OCI-LY1 (cell line): ENCODE results near the gene EMC8.
A peak's percentile ranks its signal among the peaks of the same experiment; 100 is the strongest.

ENCODE experiments used
- H2AFZ ChIP-seq: fragments of 200-600 bp; sonication (generic), shearing (Covaris generic); 2 replicates; pipeline ENCODE4 v1.6.0; 2014; ENCODE audit warnings: antibody characterized with exemption, mild to moderate bottlenecking, low read length
- H3F3A ChIP-seq: fragments of 200-600 bp; sonication (generic), shearing (Covaris generic); 2 replicates; pipeline ENCODE4 v1.6.0; 2014; ENCODE audit warnings: mild to moderate bottlenecking, antibody characterized with exemption, low read length, moderate library complexity; ENCODE audit not compliant: insufficient read depth
- H3K27ac ChIP-seq: fragments of 200-600 bp; sonication (generic); 2 replicates; pipeline ENCODE4 v1.5.1; 2014; ENCODE audit warnings: low read length, mixed run types, mild to moderate bottlenecking, low read depth; ENCODE audit not compliant: poor library complexity, severe bottlenecking
- H3K27me3 ChIP-seq: fragments of 200-600 bp; sonication (generic); 2 replicates; pipeline ENCODE4 v1.6.0; 2014; ENCODE audit warnings: antibody characterized with exemption, mild to moderate bottlenecking, low read length, moderate library complexity; ENCODE audit not compliant: insufficient read depth
- H3K36me3 ChIP-seq: fragments of 200-600 bp; sonication (generic); 2 replicates; pipeline ENCODE4 v1.6.1; 2014; ENCODE audit warnings: mild to moderate bottlenecking, antibody characterized with exemption, low read length, moderate library complexity, mixed read lengths; ENCODE audit not compliant: insufficient read depth
- H3K4me1 ChIP-seq: fragments of 200-600 bp; sonication (generic); 2 replicates; pipeline ENCODE4 v1.5.1; 2014; ENCODE audit warnings: mild to moderate bottlenecking, low read length, moderate library complexity; ENCODE audit not compliant: insufficient read depth, severe bottlenecking
- H3K4me2 ChIP-seq: fragments of 200-600 bp; sonication (generic), shearing (Covaris generic); 2 replicates; pipeline ENCODE4 v1.6.1; 2014; ENCODE audit warnings: low read length
- H3K4me3 ChIP-seq: fragments of 200-600 bp; sonication (generic); 2 replicates; pipeline ENCODE4 v1.5.1; 2014; ENCODE audit warnings: low read length, low read depth, mild to moderate bottlenecking, mixed read lengths; ENCODE audit not compliant: poor library complexity, severe bottlenecking
- H3K79me2 ChIP-seq: fragments of 200-600 bp; shearing (Covaris generic); 2 replicates; pipeline ENCODE4 v1.6.1; 2016; ENCODE audit warnings: mixed run types, low read length, mixed read lengths; ENCODE audit not compliant: insufficient read depth
- H3K9ac ChIP-seq: fragments of 200-600 bp; sonication (generic), shearing (Covaris generic); 2 replicates; pipeline ENCODE4 v1.6.1; 2014; ENCODE audit warnings: mild to moderate bottlenecking, low read length, mixed read lengths
- H3K9me2 ChIP-seq: fragments of 200-600 bp; sonication (generic), shearing (Covaris generic); 2 replicates; pipeline ENCODE4 v1.6.1; 2014; ENCODE audit warnings: low read depth, mild to moderate bottlenecking, low read length, mixed read lengths
- H3K9me3 ChIP-seq: fragments of 200-600 bp; shearing (Covaris generic); 2 replicates; pipeline ENCODE4 v1.6.1; 2014; ENCODE audit warnings: low read length, mixed read lengths
- H4K20me1 ChIP-seq: fragments of 200-600 bp; sonication (generic), shearing (Covaris generic); 2 replicates; pipeline ENCODE4 v1.6.0; 2016; ENCODE audit warnings: mild to moderate bottlenecking, low read length; ENCODE audit not compliant: insufficient read depth
- CTCF ChIP-seq: fragments of 200-600 bp; sonication (generic), shearing (Covaris generic); IDR thresholded peaks from 2 replicates; pipeline ENCODE4 v1.5.1; 2017; ENCODE audit warnings: mild to moderate bottlenecking, antibody characterized with exemption, low read length, moderate library complexity, mixed read lengths
- EZH2 ChIP-seq: fragments of 200-600 bp; sonication (generic), shearing (Covaris generic); IDR thresholded peaks from 2 replicates; pipeline ENCODE4 v1.8.0; 2017; ENCODE audit warnings: borderline replicate concordance, mixed run types, mild to moderate bottlenecking, antibody characterized with exemption, low read length, moderate library complexity, mixed read lengths

Gene EMC8

GRCh38 chr16:85823328-85823920 is 24.1 kb upstream of the EMC8 start:
- no peak overlapping the region for H3K4me2 ChIP-seq
- no peaks in the 10 kb centered on the region for H3K9me3 ChIP-seq
- H3K36me3 ChIP-seq, result no peaks in the 10 kb centered on the region
- peaks cover 35% of the 10 kb centered on the region for H3K4me1 ChIP-seq
- H3K79me2 ChIP-seq, result no peaks in the 10 kb centered on the region
- no peaks in the 10 kb centered on the region for H3K9me2 ChIP-seq
- no peaks in the 10 kb centered on the region for H3F3A ChIP-seq
- no peak overlapping the region for H3K9ac ChIP-seq
- no peak overlapping the region for H3K4me3 ChIP-seq
- no peak overlapping the region for H2AFZ ChIP-seq
- TF ChIP-seq CTCF (no peak), EZH2 (no peak)
- H3K27ac ChIP-seq, result no peak overlapping the region
- no peaks in the 10 kb centered on the region for H4K20me1 ChIP-seq
- H3K27me3 ChIP-seq, result no peaks in the 10 kb centered on the region

GRCh38 chr16:85822145-85822544 is 22.8 kb upstream of the EMC8 start:
- peaks cover 25% of the 10 kb centered on the region for H3K4me1 ChIP-seq
- no peak overlapping the region for H3K4me2 ChIP-seq
- H3K9me3 ChIP-seq, result no peaks in the 10 kb centered on the region
- H3K4me3 ChIP-seq, result no peak overlapping the region
- H3K79me2 ChIP-seq, result no peaks in the 10 kb centered on the region
- no peaks in the 10 kb centered on the region for H3K9me2 ChIP-seq
- no peaks in the 10 kb centered on the region for H4K20me1 ChIP-seq
- TF ChIP-seq CTCF, result no peak
- TF ChIP-seq EZH2, result no peak
- H3K27ac ChIP-seq, result no peak overlapping the region
- H3K9ac ChIP-seq, result no peak overlapping the region; the same call in 1 of the 2 replicates
- H2AFZ ChIP-seq, result no peak overlapping the region
- no peaks in the 10 kb centered on the region for H3K27me3 ChIP-seq
- H3F3A ChIP-seq, result no peaks in the 10 kb centered on the region
- no peaks in the 10 kb centered on the region for H3K36me3 ChIP-seq

GRCh38 chr16:85821390-85822135 is 22.2 kb upstream of the EMC8 start:
- Histone ChIP-seq H2AFZ (no peak overlapping the region), H3K4me1 (peaks cover 19% of the 10 kb centered on the region), H3K4me3 (no peak overlapping the region), H3K9me2 (no peaks in the 10 kb centered on the region), H3K36me3 (no peaks in the 10 kb centered on the region), H3K4me2 (peak overlapping the region; percentile 13; the same call in 1 of the 2 replicates), H3K9ac (no peak overlapping the region; the same call in 1 of the 2 replicates), H3K9me3 (no peaks in the 10 kb centered on the region), H3F3A (no peaks in the 10 kb centered on the region), H4K20me1 (no peaks in the 10 kb centered on the region), H3K79me2 (no peaks in the 10 kb centered on the region), H3K27me3 (no peaks in the 10 kb centered on the region), H3K27ac (no peak overlapping the region)
- TF ChIP-seq EZH2, result no peak
- TF ChIP-seq CTCF, result peak; percentile 99
